Gastrocnemius medialis (tissue), 4 donors: ENCODE measurements around the gene CHRM1.

Source experiments
- POLR2A ChIP-seq, 2 donors: fragments of 450-650 bp; IDR thresholded peaks; one replicate each; pipeline ENCODE4 v1.6.1; 2017; ENCODE audit warnings: antibody characterized with exemption in 2 of 2, mild to moderate bottlenecking in 2 of 2, moderate library complexity in 2 of 2
- TF ChIP-seq, protein P1 (sequence below), 5 experiments: fragments of 450-650 bp in 3 of 5; fragments of 200-600 bp in 2 of 5; sonication (generic) in 2 of 5; IDR thresholded peaks in 4 of 5; conservative IDR thresholded peaks in 1 of 5; 1 replicate in 4 of 5; 2 replicates in 1 of 5; pipeline ENCODE4 v1.5.1; 2016 to 2019; ENCODE audit warnings: antibody characterized with exemption in 5 of 5, mild to moderate bottlenecking in 3 of 5, moderate library complexity in 3 of 5

GRCh38 chr11:62954478-62954877, 33.3 kb upstream of the CHRM1 start:
- TF ChIP-seq, protein P1, sequence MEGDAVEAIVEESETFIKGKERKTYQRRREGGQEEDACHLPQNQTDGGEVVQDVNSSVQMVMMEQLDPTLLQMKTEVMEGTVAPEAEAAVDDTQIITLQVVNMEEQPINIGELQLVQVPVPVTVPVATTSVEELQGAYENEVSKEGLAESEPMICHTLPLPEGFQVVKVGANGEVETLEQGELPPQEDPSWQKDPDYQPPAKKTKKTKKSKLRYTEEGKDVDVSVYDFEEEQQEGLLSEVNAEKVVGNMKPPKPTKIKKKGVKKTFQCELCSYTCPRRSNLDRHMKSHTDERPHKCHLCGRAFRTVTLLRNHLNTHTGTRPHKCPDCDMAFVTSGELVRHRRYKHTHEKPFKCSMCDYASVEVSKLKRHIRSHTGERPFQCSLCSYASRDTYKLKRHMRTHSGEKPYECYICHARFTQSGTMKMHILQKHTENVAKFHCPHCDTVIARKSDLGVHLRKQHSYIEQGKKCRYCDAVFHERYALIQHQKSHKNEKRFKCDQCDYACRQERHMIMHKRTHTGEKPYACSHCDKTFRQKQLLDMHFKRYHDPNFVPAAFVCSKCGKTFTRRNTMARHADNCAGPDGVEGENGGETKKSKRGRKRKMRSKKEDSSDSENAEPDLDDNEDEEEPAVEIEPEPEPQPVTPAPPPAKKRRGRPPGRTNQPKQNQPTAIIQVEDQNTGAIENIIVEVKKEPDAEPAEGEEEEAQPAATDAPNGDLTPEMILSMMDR (IDR thresholded peaks at IDR 0.05 in 4 of 5, conservative IDR thresholded peaks at IDR 0.05 in 1 of 5) = no peak
- TF ChIP-seq POLR2A (IDR thresholded peaks at IDR 0.05) = no peak
